ENCODE measurements around the gene TRIOBP.
"Not testable (repeated sequence)": the region's sequence is repeated elsewhere in the genome, so short reads cannot be mapped to it uniquely, and the experiment has no call there.

DNA sequence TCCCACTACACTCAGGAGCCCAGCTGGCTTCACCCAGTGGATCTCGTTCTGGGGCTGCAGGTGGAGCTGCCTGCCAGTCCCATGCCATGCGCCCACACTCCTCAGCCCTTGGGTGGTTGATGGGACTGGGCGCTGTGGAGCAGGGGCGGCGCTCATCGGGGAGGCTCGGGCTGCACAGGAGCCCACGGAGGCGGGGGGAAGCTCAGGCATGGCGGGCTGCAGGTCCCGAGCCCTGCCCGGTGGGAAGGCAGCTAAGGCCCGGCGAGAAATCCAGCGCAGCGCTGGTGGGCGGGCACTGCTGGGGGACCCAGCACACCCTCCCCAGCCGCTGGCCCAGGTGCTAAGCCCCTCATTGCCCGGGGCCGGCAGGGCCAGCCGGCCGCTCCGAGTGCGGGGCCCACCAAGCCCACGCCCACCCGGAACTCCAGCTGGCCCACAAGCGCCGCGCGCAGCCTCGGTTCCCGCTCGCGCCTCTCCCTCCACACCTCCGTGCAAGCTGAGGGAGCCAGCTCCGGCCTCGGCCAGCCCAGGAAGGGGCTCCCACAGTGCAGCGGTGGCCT lies 21.0 kb downstream of the TRIOBP start:
- TF ChIP-seq POLR2A, POLR2AphosphoS5, SPI1, TAF1 (IDR thresholded peaks at IDR 0.05; ENCODE audit: low read depth, low read length): not testable (repeated sequence)
